Right ventricle myocardium superior (tissue), 1 donor: ENCODE results near the gene GCC2. TPM values are rescaled to one million over a fixed set of nuclear protein-coding genes. Genes with fewer than 3 reads are reported as not detected.
"Not testable (repeated sequence)": the region's sequence is repeated elsewhere in the genome, so short reads cannot be mapped to it uniquely, and the experiment has no call there.

ENCODE experiments used
- ATAC-seq: fragments of 200-7000 bp; cut with Tn5 transposase; one replicate; pipeline ENCODE4 v1.9.1; 2020; ENCODE audit warnings: mild to moderate bottlenecking; ENCODE audit not compliant: poor library complexity
- DNase-seq: peaks from one replicate; pipeline ENCODE4 v3.0.0-alpha.2; 2020
- intact Hi-C: fragments of 100-400 bp; cut with DNase I; formaldehyde crosslinking; loops from one replicate; pipeline ENCODE4 v1.11.2; 2022
- total RNA-seq: library from RNA; stranded (reverse); fragmentation: NEBNext Ultra II Directional; extraction: Animal tissue kit (Norgen Biotek cat#: 25700); gene quantifications from one replicate; pipeline ENCODE4 v1.2.1, GENCODE V29; 2021
- donor health status: DM: no; HTN: yes; CAD: no; lungs with severe emphysema.

GCC2 gene
- total RNA-seq, 1 donor from 2014 or later = 22.7 TPM

DNA sequence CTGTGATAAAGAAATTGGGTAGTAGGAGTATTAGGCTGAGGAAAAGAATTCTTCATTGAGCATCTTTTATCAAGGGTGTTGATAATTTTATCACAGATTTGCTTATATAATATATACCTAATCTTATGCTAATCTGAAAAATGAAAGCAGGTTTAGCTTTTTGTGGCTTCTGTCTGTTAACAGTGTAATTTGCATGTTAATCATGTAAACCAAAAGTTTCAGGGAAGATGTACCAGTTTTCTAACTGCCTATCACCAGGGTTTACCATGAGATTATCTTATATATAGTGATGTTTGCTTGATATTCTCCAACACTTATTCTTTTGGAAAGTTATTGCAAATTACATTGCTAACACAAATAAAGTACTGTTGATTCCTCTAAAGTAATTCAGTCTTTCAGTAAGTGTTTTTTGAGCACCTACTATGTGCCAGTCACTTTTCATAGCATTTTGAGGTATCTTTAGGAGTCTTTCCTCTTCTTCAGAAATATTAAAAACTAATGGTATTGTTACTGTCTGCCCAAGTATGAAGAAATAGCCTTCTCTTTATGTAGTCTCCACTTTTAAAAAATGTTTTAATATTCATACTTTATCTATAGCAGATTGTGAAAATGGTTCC, 41.6 kb downstream of the GCC2 start:
- ATAC-seq (no peak), DNase-seq (no peak)
- intact Hi-C loops = no loop called here

DNA sequence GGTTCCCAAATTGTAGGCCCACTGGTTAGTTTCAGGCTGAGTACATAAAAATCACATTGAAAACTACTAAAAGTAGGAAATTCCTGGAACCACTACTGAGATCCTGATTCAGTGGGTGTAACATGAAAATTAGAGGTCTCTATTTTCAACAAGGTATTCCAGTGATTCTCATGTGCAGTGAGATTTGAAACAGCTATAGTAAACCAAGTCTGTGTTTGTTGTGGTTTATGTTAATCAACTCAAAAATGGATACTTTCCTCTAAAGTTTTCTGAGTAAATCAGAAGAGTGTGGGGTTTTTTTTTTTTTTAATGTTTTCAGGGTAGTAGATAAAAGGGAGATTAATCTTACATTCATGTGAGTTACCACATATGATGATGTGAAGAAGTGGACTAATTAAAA, 42.8 kb downstream of the GCC2 start:
- ATAC-seq (no peak), DNase-seq (no peak)
- intact Hi-C loops = no loop called here

DNA sequence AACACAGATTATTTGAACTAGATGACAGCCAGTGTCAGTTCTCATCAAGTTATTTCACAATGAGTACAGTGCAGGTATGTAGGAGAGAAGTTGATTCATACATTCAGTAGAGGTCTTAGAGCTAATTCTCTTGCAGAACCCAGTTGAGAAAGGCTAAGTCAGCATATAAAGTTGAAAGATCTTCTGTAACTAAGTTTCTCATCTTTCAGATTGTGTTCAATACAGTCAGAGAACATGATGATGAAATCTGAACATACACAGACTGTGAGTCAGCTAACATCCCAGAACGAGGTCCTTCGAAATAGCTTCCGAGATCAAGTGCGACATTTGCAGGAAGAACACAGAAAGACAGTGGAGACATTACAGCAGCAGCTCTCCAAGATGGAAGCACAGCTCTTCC, 43.4 kb downstream of the GCC2 start:
- ATAC-seq = no peak
- no peak for DNase-seq
- intact Hi-C loops = no loop called here

DNA sequence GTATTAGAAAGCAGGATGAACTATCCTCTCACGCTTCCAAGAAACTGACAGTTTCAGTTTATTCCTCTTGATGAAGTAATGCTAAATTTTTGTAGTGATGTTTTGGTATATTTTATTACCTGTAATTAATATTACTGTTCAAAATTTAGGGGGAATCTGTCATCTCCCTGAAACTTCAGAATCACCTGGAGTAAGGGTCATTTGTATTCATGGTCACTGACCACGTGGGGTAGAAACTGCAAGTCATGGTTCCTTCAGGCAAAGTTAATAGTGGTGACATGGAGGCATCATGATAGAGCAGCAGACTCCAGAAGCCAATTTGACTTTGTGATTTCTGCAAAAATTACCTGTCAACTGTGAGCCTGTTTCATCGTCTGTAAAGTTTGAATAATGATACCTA, 47.2 kb downstream of the GCC2 start:
- DNase-seq, ATAC-seq, intact Hi-C loops: not testable (repeated sequence)

DNA sequence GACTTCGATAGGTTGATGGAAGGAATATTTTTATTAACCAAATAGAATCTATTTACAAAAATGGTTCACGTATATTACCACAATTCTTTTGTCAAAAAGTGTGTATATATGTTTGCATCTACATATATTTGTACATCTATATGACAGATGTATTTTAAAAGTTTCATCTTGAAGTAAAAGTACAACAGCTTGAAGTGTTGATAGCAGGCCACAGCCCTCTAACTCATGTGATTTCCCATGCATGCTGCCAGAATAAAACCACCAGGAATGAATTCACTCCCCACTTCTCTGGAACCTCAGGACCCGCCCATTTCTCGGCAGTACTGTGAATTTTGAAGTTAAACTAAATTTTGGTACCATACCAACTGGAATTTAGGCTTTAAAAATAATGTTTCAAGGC, 58.6 kb downstream of the GCC2 start:
- DNase-seq, intact Hi-C loops, ATAC-seq: not testable (repeated sequence)

DNA sequence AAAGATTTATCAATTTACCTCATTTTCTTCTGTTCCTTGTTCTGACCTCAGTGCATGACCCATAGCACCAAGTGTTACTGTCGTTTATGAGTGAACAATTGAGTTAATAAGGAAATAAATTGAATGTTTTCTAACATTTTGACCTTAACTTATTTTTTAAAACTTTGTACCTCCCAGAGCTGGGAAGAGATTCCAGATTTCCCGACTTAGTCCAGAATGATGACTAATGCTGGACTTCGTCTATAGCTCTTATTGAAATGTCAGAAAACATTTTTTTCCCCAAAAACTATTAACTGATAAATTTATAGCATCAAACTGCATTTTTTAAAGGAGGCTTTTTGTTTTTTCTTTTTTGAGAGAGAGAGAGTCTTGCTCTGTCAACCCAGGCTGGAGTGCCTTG, 63.4 kb downstream of the GCC2 start:
- intact Hi-C loops, DNase-seq, ATAC-seq: not testable (repeated sequence)

DNA sequence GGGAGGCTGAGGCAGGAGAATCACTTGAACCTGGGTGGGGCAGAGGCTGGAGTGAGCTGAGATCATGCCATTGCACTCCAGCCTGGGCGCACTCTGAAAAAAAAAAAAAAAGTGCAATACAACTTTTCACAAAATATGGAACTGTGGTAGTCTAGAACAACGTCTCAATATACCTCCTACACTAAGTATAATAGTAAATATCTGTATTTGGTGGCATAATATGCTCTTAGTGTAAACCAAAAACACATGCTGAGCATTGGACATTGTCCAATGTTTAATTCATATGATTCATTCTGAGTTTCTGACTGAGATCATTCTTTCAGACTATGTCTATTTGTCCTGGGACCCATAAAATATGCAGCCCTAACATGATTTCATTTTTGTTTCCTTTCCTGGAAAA, 65.5 kb downstream of the GCC2 start:
- ATAC-seq, intact Hi-C loops, DNase-seq: not testable (repeated sequence)

DNA sequence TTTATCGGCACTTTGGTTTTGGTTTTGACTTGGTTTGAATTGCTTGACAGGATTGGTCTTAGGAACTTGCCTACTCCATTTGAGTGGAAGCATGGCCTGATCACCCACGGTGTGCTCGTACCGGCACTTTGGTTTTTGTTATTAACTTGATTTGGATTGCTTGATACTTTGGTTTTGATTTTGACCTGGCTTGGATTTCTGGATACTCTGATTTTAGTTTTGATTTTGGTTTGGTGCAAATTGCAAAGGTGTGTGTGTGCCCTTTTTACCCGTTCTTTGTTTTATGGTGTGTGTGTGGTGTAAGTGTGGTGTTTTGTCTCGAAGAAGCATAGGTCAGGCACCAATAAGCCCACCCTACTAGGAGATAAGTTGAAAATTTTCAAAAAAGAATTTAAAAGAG, 75.7 kb downstream of the GCC2 start:
- ATAC-seq, DNase-seq, intact Hi-C loops: not testable (repeated sequence)

DNA sequence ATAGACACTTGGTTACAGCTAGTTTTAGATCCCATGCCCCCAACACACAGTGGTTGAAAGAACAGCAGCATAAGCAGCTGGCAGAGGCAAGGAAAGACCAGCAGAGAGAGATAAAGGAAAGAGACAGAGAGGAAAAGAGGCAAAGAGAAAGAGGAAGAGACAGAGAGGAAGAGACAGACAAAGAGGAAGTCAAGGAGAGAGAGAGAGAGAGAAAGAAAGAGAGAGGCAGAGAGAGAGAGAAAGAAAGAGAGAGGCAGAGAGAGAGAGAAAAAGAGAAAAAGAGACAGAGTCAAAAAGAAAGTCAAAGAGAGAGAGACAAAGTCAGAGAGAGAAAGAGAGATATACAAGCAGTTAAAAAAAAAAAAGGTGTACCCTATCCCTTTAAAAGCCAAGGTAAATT, 76.3 kb downstream of the GCC2 start:
- intact Hi-C loops, ATAC-seq, DNase-seq: not testable (repeated sequence)

DNA sequence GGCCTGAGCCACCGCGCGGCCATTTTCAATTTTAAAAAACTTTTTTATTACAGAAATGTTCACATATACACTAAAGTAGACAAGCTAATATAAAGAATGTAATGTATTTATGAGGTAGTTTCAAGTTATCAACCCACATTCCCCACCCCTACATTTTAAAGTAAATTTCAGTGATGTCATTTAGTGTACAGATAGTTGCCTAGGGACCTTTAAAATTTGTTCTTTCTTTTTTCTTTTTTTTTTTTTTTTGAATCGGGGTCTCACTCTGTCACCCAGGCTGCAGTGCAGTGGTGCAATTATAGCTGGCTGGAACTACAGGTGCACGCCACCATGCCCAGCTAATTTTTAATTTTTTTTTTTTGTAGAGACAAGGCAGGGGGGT, 82.7 kb downstream of the GCC2 start:
- intact Hi-C loops = no loop called here
- ATAC-seq = no peak
- DNase-seq = no peak

DNA sequence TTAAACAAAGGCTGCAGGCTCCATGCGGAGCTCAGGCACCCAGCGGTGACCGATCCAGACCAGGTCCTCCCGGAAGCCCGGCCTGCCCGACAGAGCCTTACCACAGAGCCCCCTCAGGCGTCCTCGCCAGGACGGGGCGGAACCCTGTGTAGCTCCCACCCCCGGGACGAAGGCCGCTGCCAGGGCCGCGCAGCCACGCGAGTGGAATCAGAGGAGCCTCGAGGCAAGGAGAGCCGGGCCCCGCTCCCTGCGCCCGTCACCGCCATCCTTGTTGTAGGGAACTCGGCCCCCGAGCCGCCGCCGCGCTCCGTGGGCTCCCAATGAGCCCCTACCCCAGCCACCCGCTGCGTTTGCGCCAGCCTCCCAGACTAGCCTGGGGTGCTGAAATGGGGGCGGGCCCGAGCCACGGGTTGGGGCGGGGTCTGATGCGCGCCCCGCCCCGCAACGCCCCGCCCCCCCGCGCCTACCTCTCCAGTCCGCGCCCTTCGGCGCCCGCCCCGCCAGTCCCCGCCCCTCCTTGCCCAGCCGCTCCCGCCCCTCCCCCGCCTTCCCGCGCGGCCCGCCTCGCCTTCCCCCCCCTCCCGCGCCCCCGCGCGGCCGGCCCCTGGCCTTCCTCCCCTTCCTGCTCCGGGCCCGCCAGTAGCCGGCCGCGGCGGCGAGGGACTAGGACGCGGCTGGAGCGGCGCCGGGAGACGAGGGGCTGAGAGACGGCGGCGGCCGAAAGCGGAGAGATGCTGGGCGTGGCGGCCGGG, 85.0 kb downstream of the GCC2 start, which contains the start of gene LIMS1:
Gene LIMS1 (plus strand): TSS at position 639 of the 752 bp plus-strand sequence. CDS start 93 bp downstream, at position 732.
- ATAC-seq = peak; percentile 97
- DNase-seq = peak; percentile 95
- intact Hi-C loops = no loop called here

DNA sequence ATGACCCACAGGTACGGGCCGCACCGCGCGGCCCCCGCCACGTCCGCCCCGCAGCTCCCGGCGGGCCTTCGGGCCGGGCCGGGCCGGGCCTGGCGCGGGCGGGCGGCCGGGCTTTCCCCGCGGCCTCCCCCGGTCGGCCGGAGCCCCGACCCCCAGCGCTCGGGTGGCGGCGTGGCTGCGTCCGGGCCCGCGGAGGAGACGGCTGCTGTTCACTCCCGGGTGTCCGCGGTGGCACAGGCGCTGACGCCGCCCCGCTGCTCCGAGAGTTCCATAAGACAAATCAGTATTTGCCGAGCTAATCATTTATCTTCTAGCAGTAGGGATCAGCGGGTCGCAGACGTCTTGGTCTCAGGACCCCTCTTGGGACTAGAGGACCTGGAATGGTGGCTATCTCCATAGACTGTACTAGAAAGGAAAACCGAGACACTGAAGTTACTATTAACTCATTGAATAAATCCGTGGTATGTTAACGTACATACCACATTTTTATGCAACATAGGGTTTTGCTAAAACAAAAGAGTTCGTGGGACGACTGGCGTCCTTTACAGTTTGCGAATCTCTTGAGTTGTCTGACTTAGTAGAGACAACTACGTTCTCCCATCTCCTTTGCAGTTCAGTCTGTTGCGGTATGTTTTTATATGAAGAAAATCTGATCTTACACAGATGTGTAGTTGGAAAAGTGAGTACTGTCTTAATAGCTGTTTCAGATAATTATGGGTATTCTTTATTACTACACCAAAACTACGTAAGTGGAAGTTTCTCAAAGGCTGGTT, 85.8 kb downstream of the GCC2 start:
- ATAC-seq (no peak), DNase-seq (peak; percentile 67)
- intact Hi-C loops = loop anchor here (5.0 kb wide), 1 partner anchor 38 kb away; no protein-coding TSS in a partner anchor

DNA sequence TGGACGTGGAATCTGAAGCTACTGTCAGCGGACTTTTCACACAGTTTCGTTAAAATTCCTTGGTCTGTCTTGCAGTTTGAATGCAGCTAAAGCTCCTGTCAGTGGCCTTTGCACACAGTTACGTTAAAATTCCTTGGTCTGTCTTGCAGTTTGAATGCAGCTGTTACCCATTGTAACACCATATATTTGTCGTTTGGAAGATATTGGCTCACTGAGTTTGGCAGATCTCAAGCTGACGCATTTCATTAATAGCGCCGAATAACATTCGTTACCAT, 86.3 kb downstream of the GCC2 start:
- ATAC-seq (no peak), DNase-seq (no peak)
- intact Hi-C loops = loop anchor here (5.0 kb wide), 1 partner anchor 37 kb away; no protein-coding TSS in a partner anchor

DNA sequence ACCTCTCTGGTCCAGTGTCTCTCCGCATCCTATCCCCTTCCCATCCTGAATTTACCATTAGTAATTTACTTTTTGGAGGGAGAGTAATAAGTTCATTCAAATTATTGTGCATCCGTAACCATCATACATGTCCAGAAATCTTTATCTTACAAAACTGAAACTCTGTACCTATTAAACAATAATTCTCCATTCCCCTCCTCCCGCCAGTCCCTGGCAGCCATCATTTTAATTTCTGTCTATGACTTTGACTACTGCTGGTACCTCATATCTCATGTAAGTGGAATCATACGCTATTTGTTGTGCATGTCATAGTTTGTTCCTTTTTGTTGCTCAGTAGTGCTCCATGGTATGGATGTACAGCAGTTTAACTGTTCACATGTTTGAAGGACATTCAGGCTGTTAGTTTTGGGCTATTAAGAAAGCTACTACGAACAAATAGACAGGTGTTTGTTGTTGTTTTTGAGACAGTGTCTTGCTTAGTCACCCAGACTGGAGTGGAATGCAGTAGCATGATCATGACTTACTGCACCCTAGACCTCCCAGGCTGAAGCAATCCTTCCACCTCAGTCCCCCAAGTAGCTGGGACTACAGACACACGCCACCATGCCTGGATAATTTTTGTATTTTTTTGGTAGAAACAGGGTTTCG, 87.3 kb downstream of the GCC2 start:
- DNase-seq = no peak
- ATAC-seq = no peak
- intact Hi-C loops = loop anchor here (5.0 kb wide), 1 partner anchor 36 kb away; no protein-coding TSS in a partner anchor

DNA sequence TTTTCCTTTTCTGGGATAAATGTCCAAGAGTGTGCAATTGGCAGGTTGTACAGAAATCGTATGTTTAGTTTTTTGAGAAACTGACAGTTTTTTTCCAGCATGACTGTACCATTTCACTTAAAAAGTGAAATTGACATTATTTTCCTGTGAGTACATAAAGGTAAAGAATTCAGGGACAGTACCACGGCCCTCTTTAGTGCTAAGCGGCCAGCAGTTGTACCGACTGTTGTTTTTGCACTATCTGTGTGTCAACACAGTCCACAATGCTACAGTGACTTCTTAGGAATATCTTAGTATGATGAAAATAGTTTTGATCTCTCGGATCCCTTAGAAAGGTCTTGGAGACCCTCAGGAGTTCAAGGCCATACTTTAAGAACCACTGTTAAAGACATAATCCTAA, 87.9 kb downstream of the GCC2 start:
- no peak for ATAC-seq
- intact Hi-C loops = loop anchor here (5.0 kb wide), 1 partner anchor 35 kb away; no protein-coding TSS in a partner anchor
- DNase-seq = no peak

DNA sequence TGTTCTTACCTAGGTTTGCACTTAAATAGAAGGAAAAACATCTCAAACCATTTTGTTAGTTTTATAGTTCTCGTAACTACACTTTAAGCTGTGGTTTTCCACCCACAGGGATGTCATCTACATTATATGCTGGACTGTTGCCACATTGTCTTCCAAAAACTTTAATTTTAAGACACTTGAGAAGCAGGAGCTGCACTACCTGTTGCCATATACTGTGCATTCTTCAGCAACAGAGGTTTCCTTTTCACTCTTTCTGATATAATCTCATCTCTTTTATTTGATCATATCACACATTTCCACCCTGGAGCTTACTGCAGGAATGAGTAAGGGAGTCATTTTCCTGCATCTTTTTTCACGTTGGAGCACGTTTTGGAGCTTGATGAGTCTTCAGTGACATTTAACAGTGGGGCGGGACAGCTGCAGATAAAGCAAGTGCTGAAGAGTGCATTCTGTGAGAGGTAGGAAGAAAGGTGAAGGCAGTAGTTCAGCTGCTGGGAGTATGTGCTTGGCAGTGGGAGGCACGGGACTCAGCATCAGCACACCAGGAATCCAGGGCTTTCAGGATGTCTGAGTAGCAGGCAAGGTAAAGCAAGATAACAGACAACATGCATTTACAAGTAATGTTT, 89.1 kb downstream of the GCC2 start:
- DNase-seq (no peak), ATAC-seq (no peak)
- intact Hi-C loops = loop anchor here (5.0 kb wide), 1 partner anchor 34 kb away; no protein-coding TSS in a partner anchor

DNA sequence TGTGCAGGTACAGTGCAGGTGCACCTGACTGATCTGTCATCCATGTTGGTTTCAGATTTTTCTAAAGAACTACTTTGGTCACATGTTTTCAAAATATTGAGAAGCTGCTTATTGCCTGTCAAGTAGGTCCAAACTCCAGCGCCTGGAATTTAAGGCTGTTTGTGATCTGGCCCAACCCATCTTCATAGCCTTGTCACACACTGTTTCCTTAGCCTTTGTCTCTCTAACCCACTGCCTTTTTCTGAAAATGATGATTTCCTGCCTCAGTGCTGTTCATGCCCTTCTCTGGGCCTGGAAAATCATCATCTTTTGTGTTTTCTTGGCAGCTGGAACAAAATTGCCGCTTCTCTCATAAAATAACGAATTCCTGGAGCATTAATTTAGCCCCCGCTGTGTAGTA, 92.4 kb downstream of the GCC2 start:
- no peak for DNase-seq

DNA sequence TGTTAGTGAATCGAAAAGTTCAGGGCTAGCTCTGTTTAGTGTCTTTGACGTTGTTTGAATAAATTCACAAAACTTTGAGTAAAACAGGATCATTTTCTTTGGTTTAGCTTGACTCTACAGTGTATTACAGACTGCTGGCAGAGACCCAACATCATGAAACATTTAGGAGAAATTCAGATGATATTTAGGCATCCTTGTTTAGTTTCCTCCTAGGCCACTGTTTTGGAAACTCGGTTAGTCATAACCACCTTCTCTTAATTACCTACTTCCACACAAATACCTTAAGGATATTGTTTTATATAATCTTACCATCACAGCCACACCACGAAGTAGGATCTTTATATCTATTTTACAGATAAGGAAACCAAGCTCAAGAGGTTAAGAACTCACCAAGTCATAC, 93.1 kb downstream of the GCC2 start:
- DNase-seq = no peak
- intact Hi-C loops = no loop called here
- ATAC-seq = no peak

More for the DNA sequence above, 92.4 kb downstream of the GCC2 start:
- no peak for ATAC-seq
- intact Hi-C loops = no loop called here

DNA sequence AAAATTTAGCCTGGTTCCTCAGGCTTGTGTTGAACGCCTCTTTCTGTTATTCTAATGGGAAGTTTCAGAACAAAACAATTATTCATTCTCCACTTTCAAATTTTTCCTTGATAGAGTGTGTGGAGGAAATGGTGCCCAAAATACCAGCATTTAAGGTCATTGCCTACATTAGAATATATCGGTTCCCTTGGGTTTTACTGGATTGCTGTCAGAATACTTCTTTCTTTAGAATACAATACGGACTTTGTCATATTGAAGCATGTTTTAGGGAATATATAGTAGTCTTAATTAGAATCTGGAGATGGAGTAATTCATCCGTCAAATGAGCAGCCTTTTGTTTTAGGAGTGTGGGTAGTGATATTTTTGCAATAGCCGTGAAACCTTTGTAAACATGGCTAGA, 98.6 kb downstream of the GCC2 start:
- ATAC-seq = no peak
- DNase-seq = no peak
- intact Hi-C loops = no loop called here
